GM18867 (cell line): Measurements from ENCODE around the gene PRAF2.

ENCODE experiments used
- ATAC-seq: cut with Tn5 transposase; IDR thresholded peaks from one replicate; pipeline ENCODE4 v1.9.1; 2021; ENCODE audit warnings: mild to moderate bottlenecking, moderate library complexity; ENCODE audit not compliant: unreplicated experiment

PRAF2 gene, protein sequence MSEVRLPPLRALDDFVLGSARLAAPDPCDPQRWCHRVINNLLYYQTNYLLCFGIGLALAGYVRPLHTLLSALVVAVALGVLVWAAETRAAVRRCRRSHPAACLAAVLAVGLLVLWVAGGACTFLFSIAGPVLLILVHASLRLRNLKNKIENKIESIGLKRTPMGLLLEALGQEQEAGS

DNA sequence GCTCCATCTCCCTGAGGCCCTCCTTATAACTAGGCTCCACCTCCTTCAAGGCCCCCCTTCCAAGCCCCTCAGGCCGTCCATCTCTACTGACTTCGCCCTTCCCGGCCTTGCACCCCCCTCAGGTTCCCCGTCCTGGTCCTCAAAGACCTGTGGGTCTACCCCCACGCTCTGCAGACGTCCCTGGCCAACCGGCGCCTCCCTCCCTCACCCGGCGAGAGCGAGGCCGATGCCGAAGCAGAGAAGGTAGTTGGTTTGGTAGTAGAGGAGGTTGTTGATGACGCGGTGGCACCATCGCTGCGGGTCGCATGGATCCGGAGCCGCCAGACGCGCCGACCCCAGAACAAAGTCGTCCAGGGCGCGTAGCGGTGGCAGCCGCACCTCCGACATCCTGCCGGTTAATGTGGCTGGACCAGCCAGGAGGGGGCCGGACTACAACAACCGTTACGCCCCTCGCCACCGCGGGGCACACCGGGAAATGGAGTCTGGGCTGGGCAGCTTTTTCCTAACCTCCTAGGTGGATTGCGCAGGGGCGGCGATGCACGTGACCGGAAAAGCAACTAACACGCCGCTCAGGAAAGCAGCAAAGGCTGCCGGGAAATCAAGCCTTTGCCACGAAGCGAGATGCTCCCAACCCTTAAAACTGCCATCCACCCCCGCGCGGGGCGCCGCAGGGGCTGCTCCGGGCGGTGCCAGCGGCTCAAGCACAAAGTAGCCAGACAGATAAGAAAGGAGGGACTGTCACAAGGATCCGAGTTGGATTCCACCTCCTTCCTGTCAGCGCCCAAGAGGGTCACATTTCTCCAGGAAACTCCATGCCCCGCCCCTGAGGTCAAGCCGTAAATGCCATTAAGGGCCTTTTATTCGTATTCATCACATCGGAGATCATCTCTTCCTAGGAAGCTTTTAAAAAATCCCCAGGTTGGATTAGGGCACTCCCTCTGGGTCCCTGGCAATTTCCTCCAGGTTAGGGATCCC, at the start of gene PRAF2:
Gene PRAF2, minus strand, starts transcription at position 402 of the 975 bp plus-strand sequence. Its CDS starts 15 bp downstream, at position 387.
- ATAC-seq: peak; percentile 78

DNA sequence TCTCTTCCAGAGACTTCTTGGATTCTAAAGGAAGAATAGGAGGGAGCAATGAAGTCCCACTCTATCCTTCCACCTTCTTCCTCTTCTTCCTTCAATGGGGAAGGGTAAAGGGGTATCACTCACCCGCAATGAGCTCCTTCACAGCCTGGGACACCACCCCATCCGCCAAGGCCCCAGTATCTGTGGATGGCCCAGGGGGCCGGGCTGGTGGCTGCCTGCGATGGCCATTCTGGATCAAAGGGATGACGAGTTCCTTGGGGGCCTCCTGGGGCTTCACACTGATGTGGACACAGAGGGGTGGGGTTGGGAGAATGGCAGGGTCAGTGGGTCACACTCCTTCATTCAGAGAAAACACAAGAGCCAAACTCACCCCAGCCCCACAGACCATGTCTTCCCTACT, 48.7 kb upstream of the PRAF2 start:
- ATAC-seq: no peak

DNA sequence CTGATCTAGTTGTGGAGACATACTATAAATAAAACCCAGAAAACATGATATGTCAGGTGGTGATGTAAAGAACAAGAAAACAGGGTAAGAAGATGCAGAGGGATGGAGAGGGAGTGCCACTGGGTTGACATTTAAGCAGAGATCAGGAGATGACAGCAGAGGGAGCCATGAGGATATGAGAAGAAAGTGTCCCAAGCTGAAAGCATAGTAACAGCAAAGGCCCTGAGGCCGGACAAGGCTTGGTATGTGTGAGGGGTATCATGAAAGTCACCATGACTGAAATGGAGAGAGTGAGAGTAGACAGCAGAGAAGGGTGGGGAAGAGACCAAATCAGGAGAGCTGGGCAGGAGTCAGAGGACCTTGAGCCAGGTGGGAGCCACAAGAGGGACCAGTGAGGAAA, 46.3 kb upstream of the PRAF2 start:
- ATAC-seq: no peak

DNA sequence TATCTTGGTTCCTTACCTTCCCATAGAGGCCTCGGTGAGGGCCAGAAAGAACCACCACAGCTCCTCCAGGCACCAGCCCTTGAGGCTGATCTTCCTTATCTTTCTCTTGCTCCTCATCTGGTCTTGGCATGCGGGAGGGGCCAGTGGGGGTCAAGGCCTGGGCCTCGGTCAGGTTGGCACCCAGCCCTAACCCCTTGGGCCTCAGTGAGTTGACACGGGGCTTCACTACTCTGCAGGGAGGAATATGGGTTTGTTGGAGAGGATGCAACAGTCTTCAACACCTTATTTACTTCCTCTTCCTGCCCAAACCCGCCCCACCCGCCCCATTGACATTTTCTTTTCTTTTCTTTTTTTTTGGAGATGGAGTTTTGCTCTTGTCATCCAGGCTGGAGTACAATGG, 43.8 kb upstream of the PRAF2 start:
- no peak for ATAC-seq

DNA sequence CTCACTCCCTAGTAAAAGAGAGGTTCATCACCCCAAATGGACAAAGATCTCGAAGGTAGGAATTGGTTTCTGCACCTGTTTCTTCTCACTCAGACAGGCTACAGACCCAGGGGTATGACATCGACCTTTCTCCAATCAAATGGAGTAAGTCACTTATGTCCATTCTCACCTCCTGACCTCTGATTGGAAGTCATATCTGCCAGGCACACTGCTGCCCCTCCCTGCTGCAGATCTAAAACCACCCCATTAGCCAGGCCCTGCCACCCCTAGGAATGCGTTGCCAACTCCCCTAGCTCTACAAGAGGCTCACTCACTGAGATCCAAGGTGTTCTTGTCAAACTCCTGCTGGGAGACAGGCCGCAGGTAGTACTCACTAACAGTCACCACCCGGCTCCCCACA, 42.9 kb upstream of the PRAF2 start:
- no peak for ATAC-seq

DNA sequence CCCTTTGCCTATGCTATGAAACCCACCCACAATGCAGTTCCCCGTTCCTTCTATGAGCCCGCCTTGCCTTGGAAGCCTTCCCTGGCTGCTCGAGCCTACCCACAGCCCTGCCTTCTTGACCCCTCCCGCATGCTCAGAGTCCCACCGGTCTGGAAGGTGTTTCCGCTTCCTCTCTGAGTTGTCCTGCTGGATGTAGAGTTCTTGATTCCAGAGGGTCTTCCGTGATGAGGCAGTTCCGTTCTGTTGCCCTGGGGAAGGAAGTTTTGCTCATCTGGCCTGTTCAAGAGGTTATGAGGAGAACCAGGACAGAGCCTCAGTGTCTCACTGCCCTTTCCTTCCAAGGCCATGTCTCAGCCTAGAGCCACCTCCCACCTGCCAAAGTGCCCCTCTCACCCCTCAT, 42.3 kb upstream of the PRAF2 start:
- no peak for ATAC-seq

DNA sequence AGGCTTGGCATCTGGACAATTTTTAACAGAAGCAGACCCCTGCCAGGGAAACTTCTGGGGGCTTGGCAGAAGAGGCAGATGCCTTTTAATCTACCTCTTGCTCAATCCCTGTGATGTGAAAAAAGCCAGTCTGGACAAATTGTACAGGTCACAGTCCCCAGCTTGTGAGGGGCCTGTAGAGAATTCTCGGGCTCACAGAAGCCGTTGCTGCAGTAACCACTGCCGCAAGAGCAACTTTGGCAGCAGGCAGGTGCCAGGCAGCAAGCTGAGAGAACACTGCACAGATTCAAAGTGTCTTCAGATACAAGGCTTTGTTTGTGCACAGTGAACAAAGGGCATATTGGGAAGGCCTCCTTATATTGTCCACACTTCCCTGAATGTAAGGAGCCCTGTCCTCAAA, 38.0 kb upstream of the PRAF2 start:
- ATAC-seq: no peak

DNA sequence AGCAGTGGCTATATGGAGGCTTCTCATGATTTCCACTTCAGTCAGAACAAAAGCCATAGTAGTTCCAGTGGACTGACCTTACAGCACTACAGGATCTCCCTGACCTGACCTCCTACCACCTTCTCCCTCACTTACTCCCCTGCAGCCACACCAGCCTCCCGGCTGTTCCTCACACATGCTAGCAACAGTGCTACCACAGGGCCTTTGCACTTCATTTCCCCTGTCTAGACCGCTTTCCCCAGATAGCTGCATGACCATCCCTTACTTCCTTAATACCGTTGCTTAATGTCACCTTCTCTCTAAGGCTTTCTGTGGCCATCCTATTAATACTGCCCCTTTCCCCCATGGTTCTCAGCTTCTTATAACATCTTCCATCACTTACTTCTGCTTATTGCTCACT, 36.6 kb upstream of the PRAF2 start:
- no peak for ATAC-seq

DNA sequence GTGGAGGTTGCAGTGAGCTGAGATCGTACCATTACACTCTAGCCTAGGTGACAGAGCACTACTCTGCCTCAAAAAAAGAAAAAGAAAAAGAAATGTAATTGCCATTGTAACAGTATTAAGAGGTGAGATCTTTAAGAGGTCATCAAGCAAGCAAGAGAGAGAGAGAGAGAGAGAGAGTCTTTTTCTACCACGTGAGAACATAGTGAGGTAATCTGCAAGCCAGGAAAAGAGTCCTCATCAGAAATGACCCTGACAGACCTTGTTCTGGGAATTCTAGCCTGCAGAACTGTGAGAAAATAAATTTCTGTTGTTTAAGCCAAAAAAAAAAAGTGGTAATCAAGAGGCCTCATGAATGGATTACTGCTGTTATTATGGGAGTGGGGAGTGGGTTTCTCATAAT, 34.8 kb upstream of the PRAF2 start:
- ATAC-seq: no peak

DNA sequence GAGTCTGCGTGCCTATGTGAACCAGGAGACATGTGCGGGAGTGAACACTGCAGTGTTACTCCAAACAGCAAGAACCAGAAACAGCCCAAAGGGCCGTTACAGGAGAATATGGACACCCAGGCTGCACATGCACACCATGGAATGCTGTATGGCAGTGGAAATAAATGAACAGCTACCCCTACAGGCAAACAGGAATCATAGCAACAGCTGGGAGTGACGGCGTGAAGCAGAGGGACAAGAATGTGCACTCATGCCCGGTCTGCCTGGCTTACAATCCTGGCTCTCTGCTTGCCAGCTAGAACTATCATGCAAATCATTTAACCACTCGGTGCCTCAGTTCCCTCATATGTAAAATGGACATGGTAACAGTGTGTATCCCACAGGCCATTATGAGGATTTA, 33.1 kb upstream of the PRAF2 start:
- no peak for ATAC-seq

DNA sequence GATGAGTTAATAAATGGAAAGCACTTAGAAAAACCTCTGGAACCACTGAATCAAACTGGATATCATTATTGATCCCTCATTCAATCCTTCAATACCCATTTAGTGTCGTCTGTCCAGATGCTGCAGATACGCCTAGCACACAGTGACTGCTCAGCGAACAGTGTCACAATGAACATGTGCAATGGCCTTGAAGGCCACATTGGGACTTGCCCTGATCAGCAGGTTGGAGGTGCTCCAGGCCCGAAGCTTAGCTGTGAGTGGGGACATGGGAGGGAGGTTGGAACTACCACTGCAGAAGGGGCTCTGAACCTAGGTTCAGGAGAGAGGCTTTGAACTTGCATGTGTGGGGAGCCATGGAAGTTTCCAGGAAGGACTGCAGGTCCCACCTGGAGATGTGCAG, 32.5 kb upstream of the PRAF2 start:
- ATAC-seq: no peak

DNA sequence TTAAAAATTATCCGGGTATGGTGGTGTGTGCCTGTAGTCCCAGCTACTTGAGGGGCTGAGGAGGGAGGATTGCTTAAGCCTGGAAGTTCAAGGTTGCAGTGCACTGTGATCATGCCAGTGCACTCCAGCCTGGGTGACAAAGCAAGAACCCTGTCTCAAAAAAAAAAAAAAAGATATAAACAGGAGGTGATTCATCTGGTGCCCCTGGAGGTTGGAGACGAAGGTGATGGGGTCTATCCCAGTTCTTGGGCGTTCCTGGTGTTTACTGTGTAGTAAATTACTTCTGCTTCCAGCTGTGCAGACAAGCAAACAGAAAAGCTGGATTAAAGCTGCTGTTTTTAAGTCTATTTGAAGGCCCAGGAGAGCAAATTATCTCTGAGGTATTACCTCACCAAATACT, 29.8 kb upstream of the PRAF2 start:
- no peak for ATAC-seq

DNA sequence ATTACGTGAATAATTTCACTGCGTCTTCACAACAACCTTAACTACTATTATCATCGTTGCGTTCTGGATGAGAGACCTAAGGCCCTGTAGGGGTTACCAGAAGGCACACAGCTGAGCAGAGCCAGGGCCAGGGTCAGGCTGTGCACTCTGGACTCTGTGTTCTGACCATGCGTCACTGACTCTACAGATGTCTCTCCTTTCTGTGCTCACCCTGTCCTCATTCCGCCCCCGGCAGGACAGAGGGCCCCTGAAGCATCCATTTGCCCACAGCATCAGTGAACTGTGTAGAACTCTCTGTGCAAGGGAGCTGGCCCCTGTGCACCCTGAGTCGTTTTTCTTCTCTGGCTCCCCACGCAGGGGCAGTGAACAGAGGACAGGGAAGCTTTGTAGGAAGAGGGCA, 28.4 kb upstream of the PRAF2 start:
- ATAC-seq: no peak

DNA sequence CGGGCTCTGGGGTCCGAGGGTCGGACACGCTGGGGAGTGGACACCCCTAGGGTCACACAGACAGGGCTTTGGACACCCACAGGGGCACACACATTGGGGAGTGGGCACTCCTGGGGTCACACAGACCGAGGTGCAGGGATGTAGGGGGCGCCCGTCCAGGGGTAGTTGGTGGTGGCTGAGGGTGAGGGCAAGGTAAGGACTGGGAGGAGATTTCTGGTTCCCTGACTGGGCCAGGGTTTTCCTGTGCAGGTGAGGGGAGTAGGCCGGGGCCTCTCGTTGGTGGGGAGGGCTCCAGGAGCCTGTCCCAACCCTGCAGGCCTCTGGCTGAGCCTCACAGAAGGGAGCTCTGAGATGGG, 27.8 kb upstream of the PRAF2 start:
- no peak for ATAC-seq

DNA sequence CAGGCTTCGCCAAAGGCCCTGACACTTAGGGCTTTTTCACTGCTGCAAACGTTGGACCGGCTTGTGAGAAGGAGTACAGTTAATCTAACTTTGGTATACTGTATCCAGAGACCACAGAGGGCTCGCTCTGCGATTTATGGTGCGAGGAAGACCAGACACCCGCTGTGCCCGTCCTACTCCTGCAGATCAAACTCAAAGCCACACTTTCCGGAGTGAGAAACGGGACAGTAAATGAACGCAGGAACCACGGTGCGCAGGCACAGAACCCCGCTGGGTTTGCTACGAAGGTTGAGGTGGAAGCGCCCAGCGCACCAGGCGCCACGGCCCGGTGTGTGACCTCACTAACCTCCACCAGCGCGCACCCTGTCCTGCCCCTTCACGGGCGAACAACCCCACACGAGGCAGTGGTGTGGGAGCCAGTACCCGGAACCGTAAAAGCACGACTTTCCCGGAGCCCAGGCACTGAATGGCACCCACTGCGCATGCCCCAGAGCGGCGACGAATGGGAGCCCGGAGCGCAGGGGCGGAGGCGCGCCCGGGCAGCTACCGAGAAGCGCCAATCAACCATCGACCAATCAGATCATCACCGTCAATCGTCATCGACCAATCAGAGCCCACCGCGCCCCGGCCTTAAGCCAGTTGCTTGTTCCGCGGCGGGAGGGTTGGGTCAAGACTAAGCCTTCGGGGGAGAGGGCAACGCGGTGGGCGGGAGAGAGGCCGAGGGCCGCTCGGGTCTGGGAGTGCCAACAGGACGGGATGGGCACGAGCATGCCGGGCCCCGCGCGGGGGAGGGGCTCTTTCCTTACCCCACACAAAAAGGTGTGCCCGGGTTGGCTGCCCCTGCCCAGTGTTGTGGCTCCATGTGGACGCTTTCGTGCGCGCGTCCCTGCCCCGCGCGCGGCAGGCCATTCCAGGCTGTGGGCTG, 27.2 kb upstream of the PRAF2 start:
- peak; percentile 90 for ATAC-seq

DNA sequence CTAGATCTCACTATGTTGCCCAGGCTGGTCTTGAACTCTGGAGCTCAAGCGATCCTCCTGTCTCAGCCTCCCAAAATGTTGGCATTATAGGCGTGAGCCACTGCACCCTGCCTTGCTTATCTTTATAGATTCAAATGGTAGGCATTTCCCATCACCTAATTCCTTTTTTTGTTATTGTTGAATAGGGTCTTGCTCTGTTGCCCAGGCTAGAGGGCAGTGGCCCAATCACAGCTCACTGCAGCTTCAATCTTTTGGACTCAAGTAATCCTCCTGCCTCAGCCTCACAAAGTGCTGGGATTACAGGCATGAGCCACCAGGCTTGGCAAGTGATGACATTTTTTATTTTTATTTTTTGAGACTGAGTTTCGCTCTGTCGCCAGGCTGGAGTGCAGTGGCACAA, 22.6 kb upstream of the PRAF2 start:
- no peak for ATAC-seq

DNA sequence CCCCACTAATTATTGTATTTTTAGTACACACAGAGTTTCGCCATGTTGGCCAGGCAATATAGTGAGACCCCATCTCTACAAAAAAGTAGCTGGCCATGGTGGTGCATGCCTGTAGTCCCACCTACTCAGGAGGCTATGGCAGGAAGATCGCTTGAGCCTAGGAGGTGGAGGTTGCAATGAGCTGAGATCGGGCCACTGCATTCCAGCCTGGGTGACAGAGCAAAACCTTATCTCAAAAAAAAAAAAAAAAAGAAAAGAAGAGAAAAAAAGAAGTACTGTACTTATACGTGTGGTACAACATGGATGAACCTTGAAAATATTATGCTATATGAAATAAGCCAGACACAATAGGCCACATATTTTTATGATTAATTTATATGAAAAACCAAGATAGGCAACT, 15.8 kb upstream of the PRAF2 start:
- ATAC-seq: no peak

DNA sequence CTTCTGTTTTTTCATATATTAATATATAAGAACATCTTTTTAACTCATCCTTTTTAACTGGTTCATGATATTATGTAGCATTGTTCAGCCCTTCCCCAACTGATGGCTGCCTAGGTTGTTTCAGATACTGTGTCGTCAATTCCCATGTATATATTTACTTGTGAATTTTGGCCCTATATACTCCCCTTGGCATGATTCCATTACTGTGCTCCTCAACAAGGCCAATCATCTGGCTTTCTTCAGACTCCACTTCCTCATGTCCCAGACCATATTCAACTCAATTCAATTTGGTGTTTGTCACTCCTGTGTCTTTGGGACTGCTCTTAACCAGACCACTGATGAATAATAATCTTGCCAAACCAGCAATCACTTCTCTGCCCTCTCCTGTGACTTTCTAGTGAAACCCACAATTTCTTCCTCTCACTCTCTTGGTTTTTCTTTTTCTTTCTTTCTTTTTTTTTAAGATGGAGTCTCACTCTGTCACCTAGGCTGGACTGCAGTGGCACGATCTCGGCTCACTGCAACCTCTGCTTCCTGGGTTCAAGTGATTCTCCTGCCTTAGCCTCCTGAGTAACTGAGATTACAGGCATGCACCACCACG, 8.6 kb upstream of the PRAF2 start:
- ATAC-seq: no peak

DNA sequence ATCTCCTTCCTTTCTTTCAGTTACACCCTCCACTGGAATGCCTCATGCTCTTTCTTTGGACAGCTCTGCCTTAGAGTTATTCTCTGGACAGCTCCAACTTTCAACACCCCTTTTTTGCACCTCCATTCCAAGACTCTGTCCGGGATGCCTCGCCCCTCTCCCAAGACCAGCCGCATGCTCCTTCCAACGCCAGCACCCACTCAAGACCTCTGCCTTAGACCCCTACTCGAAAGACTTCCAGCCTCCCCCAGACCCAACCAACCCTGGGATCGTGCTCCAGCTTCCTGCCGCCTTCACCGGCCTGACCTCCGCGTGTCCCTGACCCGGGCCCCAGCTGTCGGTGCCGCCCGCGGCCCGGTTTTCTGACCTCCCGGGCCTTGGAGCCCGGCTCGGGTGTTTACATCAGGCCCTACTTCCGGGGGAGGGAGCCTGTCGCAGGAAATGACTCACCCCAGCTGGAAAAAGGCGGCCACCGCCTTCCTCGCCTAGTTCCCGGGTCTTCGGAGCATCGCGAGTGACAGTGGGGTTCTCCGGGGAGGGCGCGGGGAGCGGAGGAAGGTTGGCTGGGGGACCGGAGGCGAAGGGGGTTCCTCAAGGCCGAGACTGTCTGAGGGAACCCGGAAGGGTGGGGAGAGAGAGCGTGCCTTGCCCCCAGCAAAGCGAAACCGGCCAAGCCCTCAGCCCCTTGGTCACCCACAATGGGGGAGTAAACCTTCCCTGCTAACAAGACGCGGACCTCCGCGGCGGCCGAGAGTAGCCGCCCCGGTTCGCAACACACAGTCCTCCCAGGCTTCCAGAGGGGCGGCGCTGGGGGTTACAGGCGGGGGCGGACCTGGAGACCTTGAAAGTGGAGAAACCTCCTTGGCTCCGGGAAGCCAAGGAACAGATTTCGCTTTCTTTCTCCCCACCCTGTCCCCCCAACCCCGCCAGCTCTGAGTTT, 6.0 kb upstream of the PRAF2 start, which contains the start of gene WDR45:
Gene WDR45, minus strand, starts transcription at position 399 of the 940 bp plus-strand sequence. CDS start 1,792 bp downstream, outside the sequence.
- ATAC-seq: peak; percentile 68

DNA sequence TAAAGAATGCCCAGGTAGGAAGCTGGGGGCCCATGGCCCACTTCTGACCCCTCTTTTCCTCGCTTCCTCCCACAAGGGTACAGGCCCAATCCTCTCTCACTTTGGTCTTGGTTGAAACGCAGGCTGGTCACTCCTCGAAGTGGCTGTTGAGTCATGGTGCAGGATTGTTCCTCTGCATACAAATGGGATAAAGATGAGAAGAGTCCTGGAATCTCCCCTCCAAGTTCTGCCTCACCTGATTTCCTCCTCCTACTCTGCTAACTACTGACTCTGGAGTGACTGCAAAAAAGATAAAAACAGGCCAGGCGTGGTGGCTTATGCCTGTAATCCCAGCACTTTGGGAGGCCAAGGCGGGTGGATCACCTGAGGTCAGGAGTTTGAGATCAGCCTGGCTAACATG, 4.1 kb upstream of the PRAF2 start:
- no peak for ATAC-seq
